Fibroblast of skin of scalp (primary cell): ENCODE data around the gene UBE2H.
A peak's percentile ranks its signal among the peaks of the same experiment; 100 is the strongest.
"Not testable (repeated sequence)": the region's sequence is repeated elsewhere in the genome, so short reads cannot be mapped to it uniquely, and the experiment has no call there.

Source experiments
- DNase-seq: peaks from one replicate; pipeline ENCODE4 v3.0.0-alpha.2; 2013

UBE2H gene

GRCh38 chr7:129870668-129871067 is 82.1 kb downstream of the UBE2H start:
- no peak for DNase-seq

- DNase-seq: no peak
These were observed 86.5 kb downstream of the UBE2H start for GRCh38 chr7:129866251-129866650.

GRCh38 chr7:129865925-129866201 is 86.9 kb downstream of the UBE2H start:
- DNase-seq: no peak

- peak; percentile 63 for DNase-seq
These were observed 87.5 kb downstream of the UBE2H start for GRCh38 chr7:129865093-129865924.

- DNase-seq: not testable (repeated sequence)
These were observed 88.1 kb downstream of the UBE2H start for GRCh38 chr7:129864676-129865075.

GRCh38 chr7:129864042-129864441 is 88.7 kb downstream of the UBE2H start:
- DNase-seq: peak; percentile 40

GRCh38 chr7:129862682-129863081 is 90.1 kb downstream of the UBE2H start:
- no peak for DNase-seq

- DNase-seq: not testable (repeated sequence)
These were observed 92.0 kb downstream of the UBE2H start for GRCh38 chr7:129860784-129861183.

GRCh38 chr7:129859183-129859582 is 93.6 kb downstream of the UBE2H start:
- peak; percentile 37 for DNase-seq

- DNase-seq: no peak
These were observed 94.3 kb downstream of the UBE2H start for GRCh38 chr7:129858490-129858889.

GRCh38 chr7:129857313-129857712 is 95.4 kb downstream of the UBE2H start:
- peak; percentile 51 for DNase-seq

GRCh38 chr7:129855935-129856717 is 96.6 kb downstream of the UBE2H start:
- DNase-seq: no peak

GRCh38 chr7:129855234-129855673 is 97.5 kb downstream of the UBE2H start:
- peak; percentile 98 for DNase-seq

- DNase-seq: peak; percentile 47
These were observed 98.4 kb downstream of the UBE2H start for GRCh38 chr7:129854401-129854800.

- no peak for DNase-seq
These were observed 99.0 kb downstream of the UBE2H start for GRCh38 chr7:129853661-129854268.

GRCh38 chr7:129851809-129852208 is 101.0 kb downstream of the UBE2H start:
- no peak for DNase-seq

- no peak for DNase-seq
These were observed 101.6 kb downstream of the UBE2H start for GRCh38 chr7:129851174-129851573.

GRCh38 chr7:129848436-129848835 is 104.3 kb downstream of the UBE2H start:
- no peak for DNase-seq

- DNase-seq: peak; percentile 63
These were observed 106.8 kb downstream of the UBE2H start for GRCh38 chr7:129845972-129846327.

- DNase-seq: peak; percentile 50
These were observed 107.4 kb downstream of the UBE2H start for GRCh38 chr7:129845178-129845971.

- DNase-seq: no peak
These were observed 108.6 kb downstream of the UBE2H start for GRCh38 chr7:129843978-129844840.
